Measurements from ENCODE around the gene TENM3. TPM values are rescaled to one million over a fixed set of nuclear protein-coding genes. Genes with fewer than 3 reads are reported as not detected.

TENM3 gene
- polyA plus RNA-seq, 1 of the 3 experiments (the other 2 are of a cell fraction) = 10.4 TPM

- H2AFZ ChIP-seq (ENCODE audit: low read depth) = no peak overlapping the region
- no peak overlapping the region for H3K4me2 ChIP-seq
- WGBS (ENCODE audit: low lambda C conversion rate) = 80% methylated on average over 2 of the region's 2 CpGs
- no peak overlapping the region for H3K27ac ChIP-seq (ENCODE audit: low read depth in 2 of 2, low read length in 1 of 2)
- no peaks in the 10 kb centered on the region for H3K27me3 ChIP-seq (ENCODE audit: insufficient read depth)
- DNase-seq = no peak
- H3K4me1 ChIP-seq (ENCODE audit: control insufficient read depth in 1 of 2, insufficient read depth in 2 of 2, low read depth in 1 of 2, low read length in 1 of 2) = no peaks in the 10 kb centered on the region
- TF ChIP-seq EP300 (IDR thresholded peaks at IDR 0.05; ENCODE audit: borderline replicate concordance in 1 of 2, low read depth in 1 of 2, low read length in 1 of 2) = no peak
- no peak for TF ChIP-seq NRF1 (IDR thresholded peaks at IDR 0.05; ENCODE audit: low read depth, low read length)
- TF ChIP-seq RXRA (IDR thresholded peaks at IDR 0.05; ENCODE audit: borderline replicate concordance, low read depth) = no peak
- TF ChIP-seq ELF1 (IDR thresholded peaks at IDR 0.05) = no peak
- no peak for TF ChIP-seq USF1 (IDR thresholded peaks at IDR 0.05; ENCODE audit: borderline replicate concordance, low read depth)
- no peaks in the 10 kb centered on the region for H3K79me2 ChIP-seq (ENCODE audit: insufficient read depth)
- H3K4me3 ChIP-seq (ENCODE audit: low read depth in 2 of 2, low read length in 1 of 2) = no peak overlapping the region
- no peak overlapping the region for H3K9ac ChIP-seq
- H3K36me3 ChIP-seq (replicated peaks in 1 of 2; ENCODE audit: control insufficient read depth in 1 of 2, insufficient read depth in 2 of 2, low read length in 1 of 2) = peaks cover 2 to 4% of the 10 kb centered on the region in 2 experiments
- CTCF ChIA-PET = interaction anchor here (1.7 kb wide), 1 partner anchor 10 kb away, joined by 6 read pairs; no protein-coding TSS in a partner anchor
- no peaks in the 10 kb centered on the region for H3K9me2 ChIP-seq
- POLR2A ChIA-PET = no interaction called here
- no peaks in the 10 kb centered on the region for H3K9me3 ChIP-seq
- H4K20me1 ChIP-seq (ENCODE audit: insufficient read depth) = no peaks in the 10 kb centered on the region
- H3F3A ChIP-seq (replicated peaks; ENCODE audit: insufficient read depth) = peaks cover 5% of the 10 kb centered on the region
These were observed 451.3 kb downstream of the TENM3 start for GRCh38 chr4:182694551-182694950.

- Histone ChIP-seq H4K20me1 (ENCODE audit: insufficient read depth) (no peaks in the 10 kb centered on the region), H3K36me3 (replicated peaks in 1 of 2; ENCODE audit: control insufficient read depth in 1 of 2, insufficient read depth in 2 of 2, low read length in 1 of 2) (peaks cover 0 to 2% of the 10 kb centered on the region in 2 experiments), H3K4me2 (no peak overlapping the region), H3K4me3 (ENCODE audit: low read depth in 2 of 2, low read length in 1 of 2) (no peak overlapping the region), H3K4me1 (ENCODE audit: control insufficient read depth in 1 of 2, insufficient read depth in 2 of 2, low read depth in 1 of 2, low read length in 1 of 2) (no peaks in the 10 kb centered on the region), H3K9ac (no peak overlapping the region), H3K27me3 (ENCODE audit: insufficient read depth) (no peaks in the 10 kb centered on the region), H2AFZ (ENCODE audit: low read depth) (no peak overlapping the region), H3K79me2 (ENCODE audit: insufficient read depth) (no peaks in the 10 kb centered on the region), H3K27ac (ENCODE audit: low read depth in 2 of 2, low read length in 1 of 2) (no peak overlapping the region), H3K9me3 (no peaks in the 10 kb centered on the region), H3K9me2 (no peaks in the 10 kb centered on the region), H3F3A (replicated peaks; ENCODE audit: insufficient read depth) (peaks cover 5% of the 10 kb centered on the region)
- WGBS (ENCODE audit: low lambda C conversion rate) = 96% methylated on average over 3 of the region's 3 CpGs
- TF ChIP-seq CTCF (IDR thresholded peaks at IDR 0.05) (no peak), USF2 (IDR thresholded peaks at IDR 0.05; ENCODE audit: borderline replicate concordance, low read depth, low read length) (no peak), SMC3 (IDR thresholded peaks at IDR 0.05; ENCODE audit: low read depth, low read length) (no peak)
- no peak for DNase-seq
- ChIA-PET CTCF (interaction anchor here (1.7 kb wide), 1 partner anchor 11 kb away, joined by 6 read pairs; no protein-coding TSS in a partner anchor), POLR2A (no interaction called here)
These were observed 451.8 kb downstream of the TENM3 start for GRCh38 chr4:182695009-182695408.
